SU-DHL-6 (cell line): ENCODE measurements around the gene NPDC1.

Experiments used
- H2AFZ ChIP-seq: fragments of 200-600 bp; sonication (generic); 2 replicates; pipeline ENCODE4 v1.6.1; 2014; ENCODE audit warnings: low read depth, mild to moderate bottlenecking, moderate library complexity, mixed read lengths, antibody characterized with exemption, low read length; ENCODE audit not compliant: severe bottlenecking
- H3F3A ChIP-seq: fragments of 200-600 bp; shearing (Covaris generic); 2 replicates; pipeline ENCODE4 v1.6.0; 2016; ENCODE audit warnings: antibody characterized with exemption, mild to moderate bottlenecking; ENCODE audit not compliant: insufficient read depth
- H3K27ac ChIP-seq: fragments of 200-600 bp; sonication (generic); 2 replicates; pipeline ENCODE4 v1.5.1; 2016; ENCODE audit warnings: low read depth, mild to moderate bottlenecking, low read length, moderate library complexity, mixed read lengths
- H3K27me3 ChIP-seq: fragments of 200-600 bp; sonication (generic), shearing (Covaris generic); 2 replicates; pipeline ENCODE4 v1.6.0; 2014; ENCODE audit warnings: mild to moderate bottlenecking, low read length
- H3K36me3 ChIP-seq: fragments of 200-600 bp; sonication (generic); 2 replicates; pipeline ENCODE4 v1.6.1; 2014; ENCODE audit warnings: mild to moderate bottlenecking, low read length, mixed read lengths
- H3K4me2 ChIP-seq: fragments of 300-600, 200-600 bp; shearing (Covaris generic), sonication (generic); 2 replicates; pipeline ENCODE4 v1.6.0; 2014; ENCODE audit warnings: low read length, low read depth, mild to moderate bottlenecking; ENCODE audit not compliant: poor library complexity, severe bottlenecking
- H3K4me3 ChIP-seq: fragments of 200-600 bp; sonication (generic); 2 replicates; pipeline ENCODE4 v1.5.1; 2014; ENCODE audit warnings: antibody characterized with exemption, low read length, mild to moderate bottlenecking, mixed read lengths; ENCODE audit not compliant: insufficient read depth, poor library complexity, severe bottlenecking
- H3K79me2 ChIP-seq: fragments of 200-600 bp; sonication (generic); 2 replicates; pipeline ENCODE4 v1.6.1; 2014; ENCODE audit warnings: mild to moderate bottlenecking, low read length, moderate library complexity; ENCODE audit not compliant: insufficient read depth
- H3K9ac ChIP-seq: fragments of 200-600 bp; sonication (generic); 2 replicates; pipeline ENCODE4 v1.7.0; 2014; ENCODE audit warnings: mild to moderate bottlenecking, low read length
- H3K9me2 ChIP-seq: fragments of 200-600 bp; sonication (generic); replicated peaks from 2 replicates; pipeline ENCODE4 v1.6.1; 2014; ENCODE audit warnings: low read length; ENCODE audit not compliant: insufficient read depth
- H3K9me3 ChIP-seq: fragments of 200-600 bp; sonication (generic); 2 replicates; pipeline ENCODE4 v1.6.1; 2014; ENCODE audit warnings: low read length, mixed read lengths; ENCODE audit not compliant: insufficient read depth
- H4K20me1 ChIP-seq: fragments of 200-600 bp; sonication (generic); 2 replicates; pipeline ENCODE4 v1.6.1; 2014; ENCODE audit warnings: low read depth, mild to moderate bottlenecking, antibody characterized with exemption, low read length, moderate library complexity, mixed read lengths
- CTCF ChIP-seq: fragments of 200-600 bp; sonication (generic); IDR thresholded peaks from one replicate; pipeline ENCODE4 v1.5.1; 2017; ENCODE audit warnings: antibody characterized with exemption, mild to moderate bottlenecking, low read length, moderate library complexity; ENCODE audit not compliant: insufficient read depth, poor library complexity, severe bottlenecking
- EZH2phosphoT487 ChIP-seq: fragments of 200-600 bp; sonication (generic), shearing (Covaris generic); conservative IDR thresholded peaks from 2 replicates; pipeline ENCODE4 v1.6.1; 2018; ENCODE audit warnings: mild to moderate bottlenecking, antibody characterized with exemption, low read length, moderate library complexity, mixed read lengths

NPDC1 gene

GRCh38 chr9:137020771-137021567, 25.0 kb downstream of the NPDC1 start:
- H3K4me2 ChIP-seq: no peak overlapping the region
- H3K9ac ChIP-seq: no peak overlapping the region

GRCh38 chr9:137019891-137020683, 25.9 kb downstream of the NPDC1 start:
- TF ChIP-seq EZH2phosphoT487 (no peak), CTCF (no peak)
- H3K4me3 ChIP-seq: no peak overlapping the region
- no peaks in the 10 kb centered on the region for H4K20me1 ChIP-seq
- no peaks in the 10 kb centered on the region for H3K36me3 ChIP-seq
- no peaks in the 10 kb centered on the region for H3K27me3 ChIP-seq
- no peak overlapping the region for H3K27ac ChIP-seq
- no peaks in the 10 kb centered on the region for H3K9me2 ChIP-seq
- H3F3A ChIP-seq: no peaks in the 10 kb centered on the region
- H3K4me2 ChIP-seq: no peak overlapping the region
- no peak overlapping the region for H2AFZ ChIP-seq
- no peaks in the 10 kb centered on the region for H3K9me3 ChIP-seq
- no peaks in the 10 kb centered on the region for H3K79me2 ChIP-seq
- H3K9ac ChIP-seq: no peak overlapping the region

More at GRCh38 chr9:137020771-137021567, 25.0 kb downstream of the NPDC1 start:
- H3K27ac ChIP-seq: no peak overlapping the region
- no peaks in the 10 kb centered on the region for H3K79me2 ChIP-seq
- H3K4me3 ChIP-seq: no peak overlapping the region
- no peaks in the 10 kb centered on the region for H3K9me2 ChIP-seq
- no peak overlapping the region for H2AFZ ChIP-seq
- no peaks in the 10 kb centered on the region for H3K9me3 ChIP-seq
- H3K27me3 ChIP-seq: no peaks in the 10 kb centered on the region
- TF ChIP-seq CTCF: no peak
- no peak for TF ChIP-seq EZH2phosphoT487
- H4K20me1 ChIP-seq: no peaks in the 10 kb centered on the region
- no peaks in the 10 kb centered on the region for H3K36me3 ChIP-seq
- H3F3A ChIP-seq: no peaks in the 10 kb centered on the region

- no peaks in the 10 kb centered on the region for H3K36me3 ChIP-seq
Observed at GRCh38 chr9:137018761-137019559, 27.0 kb downstream of the NPDC1 start.

More at GRCh38 chr9:137018761-137019559, 27.0 kb downstream of the NPDC1 start:
- H3K27me3 ChIP-seq: no peaks in the 10 kb centered on the region
- no peak for TF ChIP-seq EZH2phosphoT487
- no peak for TF ChIP-seq CTCF
- no peaks in the 10 kb centered on the region for H3K9me3 ChIP-seq
- H3K4me3 ChIP-seq: no peak overlapping the region
- no peaks in the 10 kb centered on the region for H3F3A ChIP-seq
- H4K20me1 ChIP-seq: no peaks in the 10 kb centered on the region
- no peaks in the 10 kb centered on the region for H3K79me2 ChIP-seq
- no peak overlapping the region for H3K27ac ChIP-seq
- H2AFZ ChIP-seq: no peak overlapping the region
- no peaks in the 10 kb centered on the region for H3K9me2 ChIP-seq
- H3K9ac ChIP-seq: no peak overlapping the region
- H3K4me2 ChIP-seq: no peak overlapping the region
